ENCODE measurements around the gene ARPIN. TPM values are rescaled to one million over a fixed set of nuclear protein-coding genes. Genes with fewer than 3 reads are reported as not detected.

The ARPIN gene
- total RNA-seq, 2 experiments from 2014 or later: not detected

DNA sequence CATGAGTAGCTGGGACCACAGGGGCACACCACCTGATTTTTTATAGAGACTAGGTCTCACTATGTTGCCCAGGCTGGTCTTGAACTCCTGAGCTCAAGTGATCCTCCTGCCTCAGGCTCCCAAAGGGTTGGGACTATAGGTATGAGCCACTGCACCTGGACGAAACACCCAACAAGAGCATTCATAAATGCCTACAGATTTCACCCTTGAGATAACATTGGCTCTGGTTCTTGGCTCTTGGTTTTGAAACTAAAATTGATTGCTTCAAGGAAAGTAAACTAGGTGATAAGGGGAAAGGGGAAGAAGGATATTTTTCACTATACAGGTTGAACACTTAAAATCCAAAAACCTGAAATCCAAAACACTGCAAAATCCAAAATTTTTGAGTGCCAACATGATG, 29.2 kb downstream of the ARPIN start:
- intact Hi-C loops (cut with micrococcal nuclease; ENCODE audit: unreplicated experiment): no loop called here
- Histone ChIP-seq H3K4me2 (ENCODE audit: low read length) (no peak overlapping the region), H3K36me3 (ENCODE audit: insufficient read depth, low read length) (peaks cover 62% of the 10 kb centered on the region), H3K27ac (ENCODE audit: low read depth, low read length, poor library complexity, severe bottlenecking) (no peak overlapping the region), H2AFZ (ENCODE audit: low read length) (no peak overlapping the region), H3K9me2 (ENCODE audit: insufficient read depth, low read length) (no peaks in the 10 kb centered on the region), H3K4me1 (ENCODE audit: insufficient read depth, low read length, poor library complexity, severe bottlenecking) (no peaks in the 10 kb centered on the region), H3K79me2 (ENCODE audit: insufficient read depth, low read depth, low read length) (no peaks in the 10 kb centered on the region), H3K4me3 (ENCODE audit: low read depth, low read length, poor library complexity, severe bottlenecking) (no peak overlapping the region), H3K9me3 (ENCODE audit: low read length) (no peaks in the 10 kb centered on the region), H4K20me1 (ENCODE audit: insufficient read depth, low read length) (no peaks in the 10 kb centered on the region)
- BruUV-seq (replicated peaks): no TSS peak
- no peak for DNase-seq (ENCODE audit: low spot score)
- CTCF ChIA-PET (ENCODE audit: unreplicated experiment): no interaction called here
- TF ChIP-seq, protein P1, sequence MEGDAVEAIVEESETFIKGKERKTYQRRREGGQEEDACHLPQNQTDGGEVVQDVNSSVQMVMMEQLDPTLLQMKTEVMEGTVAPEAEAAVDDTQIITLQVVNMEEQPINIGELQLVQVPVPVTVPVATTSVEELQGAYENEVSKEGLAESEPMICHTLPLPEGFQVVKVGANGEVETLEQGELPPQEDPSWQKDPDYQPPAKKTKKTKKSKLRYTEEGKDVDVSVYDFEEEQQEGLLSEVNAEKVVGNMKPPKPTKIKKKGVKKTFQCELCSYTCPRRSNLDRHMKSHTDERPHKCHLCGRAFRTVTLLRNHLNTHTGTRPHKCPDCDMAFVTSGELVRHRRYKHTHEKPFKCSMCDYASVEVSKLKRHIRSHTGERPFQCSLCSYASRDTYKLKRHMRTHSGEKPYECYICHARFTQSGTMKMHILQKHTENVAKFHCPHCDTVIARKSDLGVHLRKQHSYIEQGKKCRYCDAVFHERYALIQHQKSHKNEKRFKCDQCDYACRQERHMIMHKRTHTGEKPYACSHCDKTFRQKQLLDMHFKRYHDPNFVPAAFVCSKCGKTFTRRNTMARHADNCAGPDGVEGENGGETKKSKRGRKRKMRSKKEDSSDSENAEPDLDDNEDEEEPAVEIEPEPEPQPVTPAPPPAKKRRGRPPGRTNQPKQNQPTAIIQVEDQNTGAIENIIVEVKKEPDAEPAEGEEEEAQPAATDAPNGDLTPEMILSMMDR (conservative IDR thresholded peaks at IDR 0.05; ENCODE audit: low read length): no peak
- no peak for TF ChIP-seq EZH2phosphoT487 (IDR thresholded peaks at IDR 0.05; ENCODE audit: borderline replicate concordance, low read depth, low read length)
- POLR2A ChIA-PET: no interaction called here

DNA sequence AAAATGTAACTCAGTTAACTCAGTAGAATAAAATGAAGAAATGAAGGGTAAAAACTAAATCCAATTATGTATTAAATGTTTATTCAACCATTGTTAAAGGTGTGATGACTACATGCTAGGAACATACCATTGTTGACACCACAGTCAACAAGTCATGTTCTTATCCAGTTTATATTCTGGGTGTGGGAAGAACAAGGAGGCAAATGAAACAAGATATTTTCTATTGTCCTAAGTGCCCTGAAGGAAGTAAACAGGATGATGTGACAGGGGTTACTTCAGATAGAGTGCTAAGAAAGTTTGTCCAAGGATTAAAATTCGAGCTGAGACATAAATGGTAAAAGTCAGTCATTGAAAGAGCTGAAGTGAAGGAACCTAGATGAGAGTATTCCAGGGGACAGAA, 32.0 kb downstream of the ARPIN start:
- TF ChIP-seq, protein P1 (conservative IDR thresholded peaks at IDR 0.05; ENCODE audit: low read length): no peak
- TF ChIP-seq EZH2phosphoT487 (IDR thresholded peaks at IDR 0.05; ENCODE audit: borderline replicate concordance, low read depth, low read length): no peak
- Histone ChIP-seq H3K4me2 (ENCODE audit: low read length) (no peak overlapping the region), H3K4me1 (ENCODE audit: insufficient read depth, low read length, poor library complexity, severe bottlenecking) (no peaks in the 10 kb centered on the region), H3K27ac (ENCODE audit: low read depth, low read length, poor library complexity, severe bottlenecking) (no peak overlapping the region), H3K4me3 (ENCODE audit: low read depth, low read length, poor library complexity, severe bottlenecking) (no peak overlapping the region), H3K36me3 (ENCODE audit: insufficient read depth, low read length) (peaks cover 65% of the 10 kb centered on the region), H3K9me3 (ENCODE audit: low read length) (no peaks in the 10 kb centered on the region), H2AFZ (ENCODE audit: low read length) (no peak overlapping the region), H4K20me1 (ENCODE audit: insufficient read depth, low read length) (no peaks in the 10 kb centered on the region), H3K79me2 (ENCODE audit: insufficient read depth, low read depth, low read length) (no peaks in the 10 kb centered on the region), H3K9me2 (ENCODE audit: insufficient read depth, low read length) (no peaks in the 10 kb centered on the region)
- BruUV-seq (replicated peaks): no TSS peak
- no peak for DNase-seq (ENCODE audit: low spot score)
- POLR2A ChIA-PET: interaction anchor here (0.5 kb wide), 1 partner anchor 371 kb away, joined by 3 read pairs; no protein-coding TSS in a partner anchor
- CTCF ChIA-PET (ENCODE audit: unreplicated experiment): no interaction called here
- intact Hi-C loops (cut with micrococcal nuclease; ENCODE audit: unreplicated experiment): no loop called here

DNA sequence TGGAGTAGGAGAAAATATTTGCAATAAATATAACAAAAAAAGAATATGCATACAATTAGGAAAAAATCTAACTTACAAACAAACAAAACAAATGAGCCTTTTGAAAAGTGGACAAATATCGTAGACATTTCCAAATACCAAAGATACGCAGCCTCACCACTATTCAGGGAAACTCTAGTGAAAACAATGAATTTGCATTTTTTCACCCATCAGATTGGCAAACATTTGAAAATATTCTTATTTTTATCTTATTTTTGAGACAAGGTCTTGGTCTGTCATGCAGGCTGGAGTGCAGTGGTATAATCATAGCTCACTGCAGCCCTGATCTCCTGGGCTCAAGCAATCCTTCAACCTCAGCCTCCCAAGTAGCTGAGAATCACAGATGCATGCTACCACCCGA, 34.4 kb downstream of the ARPIN start:
- Histone ChIP-seq H3K9me3 (ENCODE audit: low read length) (no peaks in the 10 kb centered on the region), H3K27ac (ENCODE audit: low read depth, low read length, poor library complexity, severe bottlenecking) (no peak overlapping the region), H3K4me3 (ENCODE audit: low read depth, low read length, poor library complexity, severe bottlenecking) (no peak overlapping the region), H4K20me1 (ENCODE audit: insufficient read depth, low read length) (no peaks in the 10 kb centered on the region), H2AFZ (ENCODE audit: low read length) (no peak overlapping the region), H3K4me2 (ENCODE audit: low read length) (no peak overlapping the region), H3K36me3 (ENCODE audit: insufficient read depth, low read length) (peaks cover 50% of the 10 kb centered on the region), H3K9me2 (ENCODE audit: insufficient read depth, low read length) (no peaks in the 10 kb centered on the region), H3K4me1 (ENCODE audit: insufficient read depth, low read length, poor library complexity, severe bottlenecking) (peaks cover 5% of the 10 kb centered on the region), H3K79me2 (ENCODE audit: insufficient read depth, low read depth, low read length) (no peaks in the 10 kb centered on the region)
- intact Hi-C loops (cut with micrococcal nuclease; ENCODE audit: unreplicated experiment): no loop called here
- CTCF ChIA-PET (ENCODE audit: unreplicated experiment): no interaction called here
- no peak for DNase-seq (ENCODE audit: low spot score)
- POLR2A ChIA-PET: no interaction called here
- TF ChIP-seq, protein P1 (conservative IDR thresholded peaks at IDR 0.05; ENCODE audit: low read length): no peak
- no peak for TF ChIP-seq EZH2phosphoT487 (IDR thresholded peaks at IDR 0.05; ENCODE audit: borderline replicate concordance, low read depth, low read length)
- no TSS peak for BruUV-seq (replicated peaks)

All from OCI-LY7 (cell line).